BLaER1 (cell line): ENCODE measurements around the gene RCAN2.

ENCODE experiments used
- H3K27ac ChIP-seq: shearing (Covaris generic); formaldehyde crosslinking; 2 replicates; pipeline ENCODE4 v1.8.1; 2022
- H3K27me3 ChIP-seq: shearing (Covaris generic); formaldehyde crosslinking; 2 replicates; pipeline ENCODE4 v1.8.1; 2022
- H3K36me3 ChIP-seq: shearing (Covaris generic); formaldehyde crosslinking; 2 replicates; pipeline ENCODE4 v1.8.1; 2022
- H3K4me1 ChIP-seq: shearing (Covaris generic); formaldehyde crosslinking; 2 replicates; pipeline ENCODE4 v1.8.1; 2022
- H3K4me2 ChIP-seq: shearing (Covaris generic); formaldehyde crosslinking; 2 replicates; pipeline ENCODE4 v1.8.1; 2022
- H3K4me3 ChIP-seq: shearing (Covaris generic); formaldehyde crosslinking; 2 replicates; pipeline ENCODE4 v1.8.1; 2022
- H3K9ac ChIP-seq: shearing (Covaris generic); formaldehyde crosslinking; 2 replicates; pipeline ENCODE4 v1.8.1; 2022
- H3K9me3 ChIP-seq: shearing (Covaris generic); formaldehyde crosslinking; 2 replicates; pipeline ENCODE4 v1.8.1; 2022
- H4K20me1 ChIP-seq: shearing (Covaris generic); formaldehyde crosslinking; 2 replicates; pipeline ENCODE4 v1.8.1; 2022
- Cebpa-rat ChIP-seq: shearing (Covaris generic); IDR thresholded peaks from 2 replicates; pipeline ENCODE4 v1.8.1; 2022

Gene RCAN2

GRCh38 chr6:46271107-46271506 is 220.1 kb downstream of the RCAN2 start:
- no peaks in the 10 kb centered on the region for H3K27me3 ChIP-seq
- H3K27ac ChIP-seq = no peak overlapping the region
- no peak for TF ChIP-seq Cebpa-rat
- no peak overlapping the region for H3K9ac ChIP-seq
- H4K20me1 ChIP-seq = no peaks in the 10 kb centered on the region
- no peaks in the 10 kb centered on the region for H3K9me3 ChIP-seq
- no peaks in the 10 kb centered on the region for H3K36me3 ChIP-seq
- H3K4me1 ChIP-seq = no peaks in the 10 kb centered on the region
- no peak overlapping the region for H3K4me2 ChIP-seq
- no peak overlapping the region for H3K4me3 ChIP-seq

- Histone ChIP-seq H3K27me3 (no peaks in the 10 kb centered on the region), H3K9ac (no peak overlapping the region), H3K9me3 (no peaks in the 10 kb centered on the region), H3K4me1 (no peaks in the 10 kb centered on the region), H3K27ac (no peak overlapping the region), H3K36me3 (no peaks in the 10 kb centered on the region), H3K4me3 (no peak overlapping the region), H3K4me2 (no peak overlapping the region), H4K20me1 (no peaks in the 10 kb centered on the region)
- TF ChIP-seq Cebpa-rat = no peak
These were observed 220.9 kb downstream of the RCAN2 start for GRCh38 chr6:46270336-46270735.

GRCh38 chr6:46269447-46270229 is 221.6 kb downstream of the RCAN2 start:
- no peaks in the 10 kb centered on the region for H3K27me3 ChIP-seq
- H3K36me3 ChIP-seq = no peaks in the 10 kb centered on the region
- no peak for TF ChIP-seq Cebpa-rat
- H3K4me2 ChIP-seq = no peak overlapping the region
- H3K4me1 ChIP-seq = no peaks in the 10 kb centered on the region
- H3K9me3 ChIP-seq = no peaks in the 10 kb centered on the region
- H4K20me1 ChIP-seq = no peaks in the 10 kb centered on the region
- H3K27ac ChIP-seq = no peak overlapping the region
- no peak overlapping the region for H3K4me3 ChIP-seq
- H3K9ac ChIP-seq = no peak overlapping the region

- no peak overlapping the region for H3K4me2 ChIP-seq
- H3K4me1 ChIP-seq = no peaks in the 10 kb centered on the region
- no peak overlapping the region for H3K4me3 ChIP-seq
- H3K9ac ChIP-seq = no peak overlapping the region
- no peaks in the 10 kb centered on the region for H4K20me1 ChIP-seq
- H3K9me3 ChIP-seq = no peaks in the 10 kb centered on the region
- no peak for TF ChIP-seq Cebpa-rat
- H3K36me3 ChIP-seq = no peaks in the 10 kb centered on the region
- H3K27ac ChIP-seq = no peak overlapping the region
- H3K27me3 ChIP-seq = no peaks in the 10 kb centered on the region
These were observed 223.7 kb downstream of the RCAN2 start for GRCh38 chr6:46267515-46267914.

GRCh38 chr6:46265373-46265772 is 225.9 kb downstream of the RCAN2 start:
- Histone ChIP-seq H3K27ac (no peak overlapping the region), H3K4me1 (no peaks in the 10 kb centered on the region), H3K36me3 (no peaks in the 10 kb centered on the region), H3K4me3 (no peak overlapping the region), H3K4me2 (no peak overlapping the region), H3K9me3 (no peaks in the 10 kb centered on the region), H4K20me1 (no peaks in the 10 kb centered on the region), H3K9ac (no peak overlapping the region), H3K27me3 (no peaks in the 10 kb centered on the region)
- no peak for TF ChIP-seq Cebpa-rat

- no peak overlapping the region for H3K27ac ChIP-seq
- no peaks in the 10 kb centered on the region for H3K4me1 ChIP-seq
- no peak overlapping the region for H3K4me3 ChIP-seq
- no peak overlapping the region for H3K4me2 ChIP-seq
- H3K36me3 ChIP-seq = no peaks in the 10 kb centered on the region
- no peaks in the 10 kb centered on the region for H4K20me1 ChIP-seq
- H3K9me3 ChIP-seq = no peaks in the 10 kb centered on the region
- no peak for TF ChIP-seq Cebpa-rat
- H3K9ac ChIP-seq = no peak overlapping the region
- H3K27me3 ChIP-seq = no peaks in the 10 kb centered on the region
These were observed 227.6 kb downstream of the RCAN2 start for GRCh38 chr6:46263707-46264086.

GRCh38 chr6:46262928-46263706 is 228.1 kb downstream of the RCAN2 start:
- H3K27ac ChIP-seq = no peak overlapping the region
- no peaks in the 10 kb centered on the region for H3K36me3 ChIP-seq
- no peak overlapping the region for H3K9ac ChIP-seq
- H3K4me1 ChIP-seq = no peaks in the 10 kb centered on the region
- TF ChIP-seq Cebpa-rat = no peak
- no peaks in the 10 kb centered on the region for H3K27me3 ChIP-seq
- H3K9me3 ChIP-seq = no peaks in the 10 kb centered on the region
- H4K20me1 ChIP-seq = no peaks in the 10 kb centered on the region
- H3K4me2 ChIP-seq = no peak overlapping the region
- H3K4me3 ChIP-seq = no peak overlapping the region

- Histone ChIP-seq H3K4me3 (no peak overlapping the region), H3K9ac (no peak overlapping the region), H3K36me3 (no peaks in the 10 kb centered on the region), H3K4me2 (no peak overlapping the region), H4K20me1 (no peaks in the 10 kb centered on the region), H3K4me1 (no peaks in the 10 kb centered on the region), H3K27ac (no peak overlapping the region), H3K27me3 (no peaks in the 10 kb centered on the region), H3K9me3 (no peaks in the 10 kb centered on the region)
- TF ChIP-seq Cebpa-rat = no peak
These were observed 233.0 kb downstream of the RCAN2 start for GRCh38 chr6:46258249-46258648.

- no peaks in the 10 kb centered on the region for H3K27me3 ChIP-seq
- TF ChIP-seq Cebpa-rat = no peak
- no peak overlapping the region for H3K4me3 ChIP-seq
These were observed 235.7 kb downstream of the RCAN2 start for GRCh38 chr6:46255528-46255927.

GRCh38 chr6:46254946-46255345 is 236.3 kb downstream of the RCAN2 start:
- Histone ChIP-seq H3K4me1 (no peaks in the 10 kb centered on the region), H3K4me2 (no peak overlapping the region), H3K4me3 (no peak overlapping the region), H3K9me3 (no peaks in the 10 kb centered on the region), H3K27ac (no peak overlapping the region), H4K20me1 (no peaks in the 10 kb centered on the region), H3K36me3 (no peaks in the 10 kb centered on the region), H3K9ac (no peak overlapping the region), H3K27me3 (no peaks in the 10 kb centered on the region)
- no peak for TF ChIP-seq Cebpa-rat

More at GRCh38 chr6:46255528-46255927, 235.7 kb downstream of the RCAN2 start:
- Histone ChIP-seq H3K36me3 (no peaks in the 10 kb centered on the region), H3K4me2 (no peak overlapping the region), H4K20me1 (no peaks in the 10 kb centered on the region), H3K9ac (no peak overlapping the region), H3K4me1 (no peaks in the 10 kb centered on the region), H3K9me3 (no peaks in the 10 kb centered on the region), H3K27ac (no peak overlapping the region)
